DND-41 (cell line): Measurements from ENCODE around the gene RABEPK.

Experiments
- ATAC-seq: fragments of 200-7000 bp; cut with Tn5 transposase; 3 replicates; pipeline ENCODE4 v1.9.1; 2021; ENCODE audit warnings: low read depth; ENCODE audit not compliant: insufficient read depth
- DNase-seq: peaks from one replicate; pipeline ENCODE4 v3.0.0-alpha.2; 2020
- H2AFZ ChIP-seq: 2 replicates; pipeline ENCODE4 v1.6.0; 2012; ENCODE audit warnings: low read depth, low read length
- H3K27ac ChIP-seq: 2 replicates; pipeline ENCODE4 v1.5.1; 2012; ENCODE audit warnings: low read length, inconsistent platforms
- H3K27me3 ChIP-seq: fragments of 200-600 bp; sonication (generic); 2 replicates; pipeline ENCODE4 v1.6.0; 2012; ENCODE audit warnings: low read length, mild to moderate bottlenecking, inconsistent platforms; ENCODE audit not compliant: insufficient read depth, poor library complexity
- H3K36me3 ChIP-seq: 2 replicates; pipeline ENCODE4 v1.5.1; 2012; ENCODE audit warnings: low read length, inconsistent platforms; ENCODE audit not compliant: insufficient read depth
- H3K4me1 ChIP-seq: 2 replicates; pipeline ENCODE4 v1.5.1; 2012; ENCODE audit warnings: mild to moderate bottlenecking, low read length; ENCODE audit not compliant: insufficient read depth
- H3K4me2 ChIP-seq: 2 replicates; pipeline ENCODE4 v1.6.0; 2012; ENCODE audit warnings: mild to moderate bottlenecking, moderate library complexity, low read length, inconsistent platforms; ENCODE audit not compliant: insufficient read depth
- H3K4me3 ChIP-seq, 2 experiments: fragments of 200-600 bp in 1 of 2; shearing (Covaris generic) in 1 of 2; 2 replicates each; pipeline ENCODE4 v1.5.1; 2012 to 2016; ENCODE audit warnings: inconsistent platforms in 2 of 2, low read length in 2 of 2, mild to moderate bottlenecking in 2 of 2, low read depth in 1 of 2, moderate library complexity in 1 of 2
- H3K79me2 ChIP-seq: 2 replicates; pipeline ENCODE4 v1.6.0; 2012; ENCODE audit warnings: low read length, inconsistent platforms; ENCODE audit not compliant: insufficient read depth
- H3K9ac ChIP-seq: 2 replicates; pipeline ENCODE4 v1.6.0; 2012; ENCODE audit warnings: low read depth, mild to moderate bottlenecking, inconsistent platforms, low read length, moderate library complexity
- H3K9me3 ChIP-seq: 2 replicates; pipeline ENCODE4 v1.5.1; 2012; ENCODE audit warnings: low read length, moderate library complexity, mild to moderate bottlenecking, inconsistent platforms; ENCODE audit not compliant: insufficient read depth, severe bottlenecking
- H4K20me1 ChIP-seq: 2 replicates; pipeline ENCODE4 v1.6.0; 2012; ENCODE audit warnings: low read length; ENCODE audit not compliant: insufficient read depth
- CTCF ChIP-seq: IDR thresholded peaks from 2 replicates; pipeline ENCODE4 v1.5.1; 2012; ENCODE audit warnings: borderline replicate concordance, low read length, moderate library complexity, mild to moderate bottlenecking; ENCODE audit not compliant: poor library complexity, severe bottlenecking; ENCODE audit errors: extremely low read depth
- EZH2 ChIP-seq: IDR thresholded peaks from 3 replicates; pipeline ENCODE4 v1.6.1; 2012; ENCODE audit warnings: borderline replicate concordance, low read depth, mild to moderate bottlenecking, moderate library complexity, low read length, inconsistent platforms; ENCODE audit not compliant: severe bottlenecking

The RABEPK gene

DNA sequence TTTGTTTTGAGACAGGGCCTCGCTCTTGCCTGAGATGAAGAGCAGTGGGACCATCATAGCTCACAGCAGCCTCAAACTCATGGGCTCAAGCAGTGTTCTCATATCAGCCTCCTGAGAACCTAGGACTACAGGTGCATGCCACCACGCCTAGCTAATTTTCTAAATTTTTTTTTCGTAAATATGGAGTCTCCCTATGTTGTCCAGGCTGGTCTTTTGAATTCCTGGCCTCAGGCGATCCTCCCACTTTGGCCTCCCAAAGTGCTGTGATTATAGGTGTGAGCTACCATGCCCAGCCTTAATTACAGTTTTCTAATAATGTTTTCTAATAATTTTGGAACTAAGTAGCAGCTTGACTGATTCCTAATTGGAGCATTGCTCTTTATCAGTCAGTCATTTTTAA lies 76.4 kb downstream of the RABEPK start:
- Histone ChIP-seq H3K4me1 (no peaks in the 10 kb centered on the region), H2AFZ (no peak overlapping the region), H3K36me3 (no peaks in the 10 kb centered on the region), H3K27me3 (no peaks in the 10 kb centered on the region), H3K9me3 (no peaks in the 10 kb centered on the region), H3K79me2 (peaks cover 83% of the 10 kb centered on the region), H3K27ac (no peak overlapping the region), H4K20me1 (peaks cover 8% of the 10 kb centered on the region; the same call in 1 of the 2 replicates), H3K9ac (no peak overlapping the region), H3K4me2 (no peak overlapping the region), H3K4me3 (no peak overlapping the region)
- DNase-seq (no peak), ATAC-seq (no peak)
- TF ChIP-seq CTCF (no peak), EZH2 (no peak)

- Histone ChIP-seq H3K4me3 (no peak overlapping the region), H3K9me3 (no peaks in the 10 kb centered on the region), H3K79me2 (peaks cover 85% of the 10 kb centered on the region), H3K36me3 (no peaks in the 10 kb centered on the region), H4K20me1 (peaks cover 8% of the 10 kb centered on the region; the same call in 1 of the 2 replicates), H3K27ac (no peak overlapping the region), H3K4me1 (no peaks in the 10 kb centered on the region), H3K4me2 (no peak overlapping the region), H3K27me3 (no peaks in the 10 kb centered on the region), H2AFZ (no peak overlapping the region), H3K9ac (no peak overlapping the region)
- DNase-seq (no peak), ATAC-seq (no peak)
- TF ChIP-seq CTCF: no peak
- no peak for TF ChIP-seq EZH2
These were observed 77.1 kb downstream of the RABEPK start for GRCh38 chr9:125277411-125277810.

GRCh38 chr9:125280945-125281344 lies 80.6 kb downstream of the RABEPK start:
- H3K79me2 ChIP-seq: peaks cover 86% of the 10 kb centered on the region
- no peak overlapping the region for H3K9ac ChIP-seq
- DNase-seq: no peak
- H3K36me3 ChIP-seq: no peaks in the 10 kb centered on the region; the same call in 1 of the 2 replicates
- peaks cover 6% of the 10 kb centered on the region; the same call in 1 of the 2 replicates for H4K20me1 ChIP-seq
- no peak for TF ChIP-seq CTCF
- no peak for TF ChIP-seq EZH2
- no peak overlapping the region for H2AFZ ChIP-seq
- H3K4me2 ChIP-seq: no peak overlapping the region
- no peaks in the 10 kb centered on the region for H3K27me3 ChIP-seq
- no peak overlapping the region for H3K27ac ChIP-seq
- ATAC-seq: no peak
- H3K4me3 ChIP-seq: no peak overlapping the region
- no peaks in the 10 kb centered on the region for H3K4me1 ChIP-seq
- no peaks in the 10 kb centered on the region for H3K9me3 ChIP-seq
